MM.1S (cell line): ENCODE measurements around the gene HACL1.

Experiments
- EZH2 ChIP-seq: fragments of 300-600 bp; sonication (generic); optimal IDR thresholded peaks from 2 replicates; pipeline ENCODE3; 2017; ENCODE audit warnings: low read depth, mild to moderate bottlenecking, antibody characterized with exemption, low read length, mixed read lengths
- TF ChIP-seq, protein P1 (sequence below): fragments of 300-600 bp; sonication (generic); IDR thresholded peaks from 2 replicates; pipeline ENCODE4 v1.5.1; 2016; ENCODE audit warnings: antibody characterized with exemption, low read length, mixed read lengths

GRCh38 chr3:15623535-15624440, 22.4 kb upstream of the HACL1 start:
- TF ChIP-seq, protein P1, sequence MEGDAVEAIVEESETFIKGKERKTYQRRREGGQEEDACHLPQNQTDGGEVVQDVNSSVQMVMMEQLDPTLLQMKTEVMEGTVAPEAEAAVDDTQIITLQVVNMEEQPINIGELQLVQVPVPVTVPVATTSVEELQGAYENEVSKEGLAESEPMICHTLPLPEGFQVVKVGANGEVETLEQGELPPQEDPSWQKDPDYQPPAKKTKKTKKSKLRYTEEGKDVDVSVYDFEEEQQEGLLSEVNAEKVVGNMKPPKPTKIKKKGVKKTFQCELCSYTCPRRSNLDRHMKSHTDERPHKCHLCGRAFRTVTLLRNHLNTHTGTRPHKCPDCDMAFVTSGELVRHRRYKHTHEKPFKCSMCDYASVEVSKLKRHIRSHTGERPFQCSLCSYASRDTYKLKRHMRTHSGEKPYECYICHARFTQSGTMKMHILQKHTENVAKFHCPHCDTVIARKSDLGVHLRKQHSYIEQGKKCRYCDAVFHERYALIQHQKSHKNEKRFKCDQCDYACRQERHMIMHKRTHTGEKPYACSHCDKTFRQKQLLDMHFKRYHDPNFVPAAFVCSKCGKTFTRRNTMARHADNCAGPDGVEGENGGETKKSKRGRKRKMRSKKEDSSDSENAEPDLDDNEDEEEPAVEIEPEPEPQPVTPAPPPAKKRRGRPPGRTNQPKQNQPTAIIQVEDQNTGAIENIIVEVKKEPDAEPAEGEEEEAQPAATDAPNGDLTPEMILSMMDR, result no peak
- TF ChIP-seq EZH2, result no peak
